NCI-H2107 treated with DMSO at 0.1 percent for 48 hours (cell line): ENCODE results near the gene KDM6A.
"Not testable (repeated sequence)": the region's sequence is repeated elsewhere in the genome, so short reads cannot be mapped to it uniquely, and the experiment has no call there.

Source experiments
- DNase-seq: peaks from one replicate; lab custom pipeline; 2025; ENCODE audit not compliant: unreplicated experiment; lab: John Stamatoyannopoulos, UW

KDM6A gene

GRCh38 chrX:44872821-44873414 is at the start of gene KDM6A:
TSS of gene KDM6A (plus strand) at chrX:44873188. CDS start at chrX:44873552, 364 bp downstream.
- peak; percentile 93 for DNase-seq

- not testable (repeated sequence) for DNase-seq
Observed at GRCh38 chrX:44823193-44823592, 49.8 kb upstream of the KDM6A start.

GRCh38 chrX:44828008-44828605 is 44.9 kb upstream of the KDM6A start:
- DNase-seq, result no peak

- no peak for DNase-seq
Observed at GRCh38 chrX:44829832-44830231, 43.2 kb upstream of the KDM6A start.

GRCh38 chrX:44842550-44843317 is 30.3 kb upstream of the KDM6A start:
- no peak for DNase-seq

GRCh38 chrX:44843318-44843702 is 29.7 kb upstream of the KDM6A start:
- DNase-seq, result no peak

- DNase-seq, result no peak
Observed at GRCh38 chrX:44843753-44844152, 29.2 kb upstream of the KDM6A start, which contains the start of gene DUSP21. TSS of gene DUSP21 (plus strand) at chrX:44844021. CDS start at chrX:44844133, 112 bp downstream.

- no peak for DNase-seq
Observed at GRCh38 chrX:44844204-44844603, 28.8 kb upstream of the KDM6A start.

- not testable (repeated sequence) for DNase-seq
Observed at GRCh38 chrX:44850891-44851290, 22.1 kb upstream of the KDM6A start.

- DNase-seq, result no peak
Observed at GRCh38 chrX:44871114-44871645, 1.8 kb upstream of the KDM6A start.

- no peak for DNase-seq
Observed at GRCh38 chrX:44871931-44872820, 812 bp upstream of the KDM6A start.

- DNase-seq, result peak; percentile 6
Observed at GRCh38 chrX:44873415-44874276, 658 bp downstream of the KDM6A start.

- DNase-seq, result peak; percentile 35
Observed at GRCh38 chrX:44874420-44875184, 1.6 kb downstream of the KDM6A start.

GRCh38 chrX:44875185-44875489 is 2.1 kb downstream of the KDM6A start:
- DNase-seq, result no peak

- no peak for DNase-seq
Observed at GRCh38 chrX:44876086-44876485, 3.1 kb downstream of the KDM6A start.

GRCh38 chrX:44876767-44877166 is 3.8 kb downstream of the KDM6A start:
- no peak for DNase-seq

GRCh38 chrX:44878780-44879179 is 5.8 kb downstream of the KDM6A start:
- DNase-seq, result no peak

GRCh38 chrX:44881549-44881948 is 8.6 kb downstream of the KDM6A start:
- no peak for DNase-seq

- DNase-seq, result no peak
Observed at GRCh38 chrX:44882635-44883034, 9.6 kb downstream of the KDM6A start.
